Measurements from ENCODE around the gene MAGI2.
A peak's percentile ranks its signal among the peaks of the same experiment; 100 is the strongest.
"Not testable (repeated sequence)": the region's sequence is repeated elsewhere in the genome, so short reads cannot be mapped to it uniquely, and the experiment has no call there.

MAGI2 gene

GRCh38 chr7:79459381-79459780 is 5.9 kb upstream of the MAGI2 start:
- no peaks in the 10 kb centered on the region for H3K36me3 Mint-ChIP-seq
- H3K27ac Mint-ChIP-seq: no peak overlapping the region
- no peak overlapping the region for H3K4me3 Mint-ChIP-seq
- peaks cover 11 to 16% of the 10 kb centered on the region in 2 donors for H3K27me3 Mint-ChIP-seq
- H3K4me1 Mint-ChIP-seq: peaks cover 0 to 1% of the 10 kb centered on the region in 2 donors
- no peak for ATAC-seq (replicated peaks)
- H3K9me3 Mint-ChIP-seq: no peaks in the 10 kb centered on the region
- DNase-seq: no peak

GRCh38 chr7:79458796-79459195 is 5.3 kb upstream of the MAGI2 start:
- H3K27me3 Mint-ChIP-seq: peaks cover 15 to 22% of the 10 kb centered on the region in 2 donors
- no peaks in the 10 kb centered on the region for H3K9me3 Mint-ChIP-seq
- peaks cover 0 to 7% of the 10 kb centered on the region in 2 donors for H3K4me1 Mint-ChIP-seq
- no peak overlapping the region for H3K4me3 Mint-ChIP-seq
- no peak for ATAC-seq (replicated peaks)
- DNase-seq: no peak
- no peak overlapping the region for H3K27ac Mint-ChIP-seq
- no peaks in the 10 kb centered on the region for H3K36me3 Mint-ChIP-seq

- Mint-ChIP-seq H3K27ac (no peak overlapping the region), H3K36me3 (no peaks in the 10 kb centered on the region), H3K27me3 (peaks cover 38 to 55% of the 10 kb centered on the region in 2 donors), H3K4me1 (peaks cover 11 to 30% of the 10 kb centered on the region in 2 donors), H3K9me3 (peaks cover 0 to 2% of the 10 kb centered on the region in 2 donors), H3K4me3 (no peak overlapping the region)
- no peak for ATAC-seq (replicated peaks)
- no peak for DNase-seq
Observed at GRCh38 chr7:79455173-79455790, 1.8 kb upstream of the MAGI2 start.

GRCh38 chr7:79454361-79454960 is 994 bp upstream of the MAGI2 start:
- no peak for DNase-seq
- no peaks in the 10 kb centered on the region for H3K36me3 Mint-ChIP-seq
- H3K27ac Mint-ChIP-seq: no peak overlapping the region
- ATAC-seq (replicated peaks): no peak
- peak overlapping the region in 1 of 2 donors; percentile 69 for H3K4me3 Mint-ChIP-seq
- peaks cover 0 to 2% of the 10 kb centered on the region in 2 donors for H3K9me3 Mint-ChIP-seq
- peaks cover 11 to 30% of the 10 kb centered on the region in 2 donors for H3K4me1 Mint-ChIP-seq
- H3K27me3 Mint-ChIP-seq: peaks cover 38 to 55% of the 10 kb centered on the region in 2 donors

- DNase-seq: no peak
- Mint-ChIP-seq H3K36me3 (no peaks in the 10 kb centered on the region), H3K4me1 (peaks cover 11 to 30% of the 10 kb centered on the region in 2 donors), H3K27me3 (peaks cover 38 to 55% of the 10 kb centered on the region in 2 donors), H3K9me3 (peaks cover 0 to 2% of the 10 kb centered on the region in 2 donors), H3K27ac (no peak overlapping the region), H3K4me3 (peak overlapping the region; percentile 55 to 69)
- no peak for ATAC-seq (replicated peaks)
Observed at GRCh38 chr7:79453266-79453557, 255 bp downstream of the MAGI2 start.

GRCh38 chr7:79452495-79453265 is 787 bp downstream of the MAGI2 start:
- peak overlapping the region; percentile 56 to 69 for H3K4me3 Mint-ChIP-seq
- peaks cover 11 to 30% of the 10 kb centered on the region in 2 donors for H3K4me1 Mint-ChIP-seq
- no peak for DNase-seq
- no peak overlapping the region for H3K27ac Mint-ChIP-seq
- H3K27me3 Mint-ChIP-seq: peaks cover 38 to 55% of the 10 kb centered on the region in 2 donors
- peaks cover 0 to 2% of the 10 kb centered on the region in 2 donors for H3K9me3 Mint-ChIP-seq
- no peaks in the 10 kb centered on the region for H3K36me3 Mint-ChIP-seq
- ATAC-seq (replicated peaks): no peak

GRCh38 chr7:79452032-79452494 is 1.4 kb downstream of the MAGI2 start:
- H3K36me3 Mint-ChIP-seq: no peaks in the 10 kb centered on the region
- DNase-seq (no peak), ATAC-seq (replicated peaks) (peak in 1 of 2 donors; percentile 40)
- H3K27me3 Mint-ChIP-seq: peaks cover 38 to 55% of the 10 kb centered on the region in 2 donors
- H3K4me1 Mint-ChIP-seq: peaks cover 11 to 30% of the 10 kb centered on the region in 2 donors
- no peak overlapping the region for H3K27ac Mint-ChIP-seq
- H3K9me3 Mint-ChIP-seq: peaks cover 0 to 2% of the 10 kb centered on the region in 2 donors
- peak overlapping the region; percentile 56 to 69 for H3K4me3 Mint-ChIP-seq

- Mint-ChIP-seq H3K27ac (no peak overlapping the region), H3K27me3 (peaks cover 38 to 55% of the 10 kb centered on the region in 2 donors), H3K36me3 (no peaks in the 10 kb centered on the region), H3K4me1 (peaks cover 11 to 30% of the 10 kb centered on the region in 2 donors), H3K4me3 (no peak overlapping the region), H3K9me3 (peaks cover 0 to 2% of the 10 kb centered on the region in 2 donors)
- ATAC-seq (replicated peaks) (no peak), DNase-seq (no peak)
Observed at GRCh38 chr7:79451580-79451979, 1.9 kb downstream of the MAGI2 start.

GRCh38 chr7:79442766-79443165 is 10.7 kb downstream of the MAGI2 start:
- not testable (repeated sequence) for ATAC-seq (replicated peaks); H3K9me3 Mint-ChIP-seq; H3K27me3 Mint-ChIP-seq; H3K27ac Mint-ChIP-seq; DNase-seq; H3K4me3 Mint-ChIP-seq; H3K4me1 Mint-ChIP-seq; H3K36me3 Mint-ChIP-seq

GRCh38 chr7:79436378-79436777 is 17.1 kb downstream of the MAGI2 start:
- no peaks in the 10 kb centered on the region for H3K36me3 Mint-ChIP-seq

GRCh38 chr7:79434867-79435266 is 18.6 kb downstream of the MAGI2 start:
- no peak for ATAC-seq (replicated peaks)
- Mint-ChIP-seq H3K36me3 (no peaks in the 10 kb centered on the region), H3K27me3 (no peaks in the 10 kb centered on the region), H3K27ac (no peak overlapping the region), H3K4me1 (no peaks in the 10 kb centered on the region), H3K4me3 (no peak overlapping the region), H3K9me3 (peaks cover 3 to 5% of the 10 kb centered on the region in 2 donors)
- DNase-seq: no peak

More at GRCh38 chr7:79436378-79436777, 17.1 kb downstream of the MAGI2 start:
- H3K4me3 Mint-ChIP-seq: no peak overlapping the region
- H3K4me1 Mint-ChIP-seq: no peaks in the 10 kb centered on the region
- H3K27me3 Mint-ChIP-seq: no peaks in the 10 kb centered on the region
- peaks cover 3 to 5% of the 10 kb centered on the region in 2 donors for H3K9me3 Mint-ChIP-seq
- ATAC-seq (replicated peaks): no peak
- DNase-seq: no peak
- H3K27ac Mint-ChIP-seq: no peak overlapping the region

GRCh38 chr7:79434098-79434497 is 19.4 kb downstream of the MAGI2 start:
- DNase-seq (no peak), ATAC-seq (replicated peaks) (no peak)
- no peaks in the 10 kb centered on the region for H3K4me1 Mint-ChIP-seq
- H3K4me3 Mint-ChIP-seq: no peak overlapping the region
- no peaks in the 10 kb centered on the region for H3K27me3 Mint-ChIP-seq
- no peaks in the 10 kb centered on the region for H3K36me3 Mint-ChIP-seq
- H3K9me3 Mint-ChIP-seq: peaks cover 3 to 5% of the 10 kb centered on the region in 2 donors
- H3K27ac Mint-ChIP-seq: no peak overlapping the region

GRCh38 chr7:79430391-79430790 is 23.1 kb downstream of the MAGI2 start:
- Mint-ChIP-seq H3K9me3 (peaks cover 3 to 5% of the 10 kb centered on the region in 2 donors), H3K27me3 (no peaks in the 10 kb centered on the region), H3K4me1 (no peaks in the 10 kb centered on the region), H3K27ac (no peak overlapping the region), H3K36me3 (no peaks in the 10 kb centered on the region), H3K4me3 (no peak overlapping the region)
- ATAC-seq (replicated peaks): no peak
- DNase-seq: no peak

- no peaks in the 10 kb centered on the region for H3K9me3 Mint-ChIP-seq
Observed at GRCh38 chr7:79425665-79426064, 27.8 kb downstream of the MAGI2 start.

More at GRCh38 chr7:79425665-79426064, 27.8 kb downstream of the MAGI2 start:
- Mint-ChIP-seq H3K36me3 (no peaks in the 10 kb centered on the region), H3K4me3 (no peak overlapping the region), H3K27ac (no peak overlapping the region), H3K27me3 (no peaks in the 10 kb centered on the region), H3K4me1 (no peaks in the 10 kb centered on the region)
- ATAC-seq (replicated peaks) (no peak), DNase-seq (no peak)
